HepG2 (cell line): Measurements from ENCODE around the gene HDAC5. TPM values are rescaled to one million over a fixed set of nuclear protein-coding genes. Genes with fewer than 3 reads are reported as not detected.

ENCODE experiments used
- BATF2 ChIP-seq: sonication (generic); formaldehyde crosslinking; IDR thresholded peaks from 2 replicates; pipeline ENCODE4 v1.8.0; 2022; ENCODE audit warnings: mild to moderate bottlenecking, missing genetic modification reagents, moderate library complexity
- CENPX ChIP-seq: sonication (generic); formaldehyde crosslinking; IDR thresholded peaks from 2 replicates; pipeline ENCODE4 v1.9.0; 2021; ENCODE audit warnings: mild to moderate bottlenecking, missing genetic modification reagents, moderate library complexity
- GFI1 ChIP-seq: sonication (generic); formaldehyde crosslinking; IDR thresholded peaks from 2 replicates; pipeline ENCODE4 v1.5.0; 2020; ENCODE audit warnings: missing genetic modification reagents, mild to moderate bottlenecking, borderline replicate concordance
- GPBP1L1 ChIP-seq: sonication (generic); formaldehyde crosslinking; IDR thresholded peaks from 2 replicates; pipeline ENCODE4 v1.5.0; 2020; ENCODE audit warnings: mild to moderate bottlenecking, missing genetic modification reagents
- GRHL1 ChIP-seq: sonication (generic); formaldehyde crosslinking; conservative IDR thresholded peaks from 2 replicates; pipeline ENCODE4 v1.8.0; 2022; ENCODE audit warnings: missing genetic modification reagents
- KLF15 ChIP-seq: sonication (generic); formaldehyde crosslinking; IDR thresholded peaks from 2 replicates; pipeline ENCODE4 v1.8.1; 2023; ENCODE audit warnings: borderline replicate concordance, mild to moderate bottlenecking, inconsistent platforms, missing genetic modification reagents, mixed read lengths
- NFIC ChIP-seq: IDR thresholded peaks from 2 replicates; pipeline ENCODE4 v1.6.1; 2012; ENCODE audit warnings: mild to moderate bottlenecking, low read length, inconsistent platforms
- NR2C2 ChIP-seq: sonication (generic); formaldehyde crosslinking; IDR thresholded peaks from 2 replicates; pipeline ENCODE4 v1.4.0; 2020; ENCODE audit warnings: missing genetic modification reagents, mild to moderate bottlenecking, moderate library complexity, borderline replicate concordance
- PCBP2 ChIP-seq: fragments of 200-400 bp; formaldehyde crosslinking; optimal IDR thresholded peaks from 2 replicates; pipeline ENCODE3; 2018; ENCODE audit warnings: low read length, low read depth; ENCODE audit not compliant: poor library complexity, severe bottlenecking
- TOE1 ChIP-seq: sonication (generic); formaldehyde crosslinking; IDR thresholded peaks from 2 replicates; pipeline ENCODE4 v1.4.0; 2020; ENCODE audit warnings: mild to moderate bottlenecking, missing genetic modification reagents
- ZBTB44 ChIP-seq: sonication (generic); formaldehyde crosslinking; IDR thresholded peaks from 2 replicates; pipeline ENCODE4 v1.4.0; 2020; ENCODE audit warnings: missing genetic modification reagents
- ZNF280B ChIP-seq: sonication (generic); formaldehyde crosslinking; IDR thresholded peaks from 2 replicates; pipeline ENCODE4 v1.5.0; 2020; ENCODE audit warnings: missing genetic modification reagents, mild to moderate bottlenecking, borderline replicate concordance
- ZNF329 ChIP-seq: sonication (generic); formaldehyde crosslinking; IDR thresholded peaks from 2 replicates; pipeline ENCODE4 v1.9.0; 2021; ENCODE audit warnings: low read depth, mild to moderate bottlenecking, missing genetic modification reagents
- ZNF510 ChIP-seq: sonication (generic); formaldehyde crosslinking; IDR thresholded peaks from 2 replicates; pipeline ENCODE4 v1.4.0; 2020; ENCODE audit warnings: low read depth, mild to moderate bottlenecking, missing genetic modification reagents
- ZNF563 ChIP-seq: sonication (generic); formaldehyde crosslinking; IDR thresholded peaks from 2 replicates; pipeline ENCODE4 v1.8.0; 2022; ENCODE audit warnings: mild to moderate bottlenecking, moderate library complexity, missing genetic modification reagents
- ZNF609 ChIP-seq: sonication (generic); formaldehyde crosslinking; IDR thresholded peaks from 2 replicates; pipeline ENCODE4 v1.4.0; 2020; ENCODE audit warnings: mild to moderate bottlenecking, missing genetic modification reagents, borderline replicate concordance
- polyA plus RNA-seq, 8 experiments: library from polyadenylated mRNA; depleted of rRNA in 3 of 8; stranded (reverse) in 7 of 8; unstranded in 1 of 8; fragments of >200 nt; fragmentation: Illumina TruSeq in 4 of 8; extraction: Trizol in 4 of 8; gene quantifications; 2 replicates each; pipeline versions ENCODE4 v1.2.1 to v1.2.3, GENCODE V29; 2011 to 2016; ENCODE audit warnings: low read depth in 4 of 8, missing spikeins in 1 of 8, mixed read lengths in 1 of 8; ENCODE audit not compliant: insufficient read depth in 1 of 8
- total RNA-seq, 5 experiments: library from RNA; depleted of rRNA; stranded (reverse); fragments of >200 nt; fragmentation: Illumina TruSeq; extraction: Trizol; gene quantifications; 2 replicates each; pipeline ENCODE4 v1.2.3, GENCODE V29; 2016; ENCODE audit warnings: low read depth in 1 of 5

Gene HDAC5
- total and polyA plus RNA-seq, 2 of the 13 experiments (the other 11 are each of a cell fraction or from before 2014, with no cell fraction given): 46.4 to 85.4 TPM

GRCh38 chr17:44170499-44171201 is 47.2 kb upstream of the HDAC5 start, which contains the start of gene ASB16 (continued):
- no peak for TF ChIP-seq ZNF609 (CRISPR knock-in tag)
- no peak for TF ChIP-seq CENPX (CRISPR knock-in tag)
- TF ChIP-seq KLF15 (CRISPR knock-in tag): no peak
- no peak for TF ChIP-seq ZBTB44 (CRISPR knock-in tag)
- TF ChIP-seq ZNF510: no peak
- TF ChIP-seq NR2C2 (CRISPR knock-in tag): 0 out of 2 replicates have a peak, but pooled peaks have one; percentile 25
- no peak for TF ChIP-seq NFIC
- TF ChIP-seq TOE1 (CRISPR knock-in tag): no peak
- no peak for TF ChIP-seq ZNF563 (CRISPR knock-in tag)
- no peak for TF ChIP-seq PCBP2
- TF ChIP-seq GPBP1L1: no peak
- TF ChIP-seq ZNF329 (CRISPR knock-in tag): no peak
- TF ChIP-seq GFI1 (CRISPR knock-in tag): no peak
- TF ChIP-seq ZNF280B: peak; percentile 24; the same call in 1 of the 2 replicates
- TF ChIP-seq BATF2 (CRISPR knock-in tag): no peak
- TF ChIP-seq GRHL1 (CRISPR knock-in tag): no peak
